ENCODE results near the gene ADGRB2. TPM values are rescaled to one million over a fixed set of nuclear protein-coding genes. Genes with fewer than 3 reads are reported as not detected.

Gene ADGRB2
- total RNA-seq, 1 experiment from 2014 or later, result 1.5 TPM

DNA sequence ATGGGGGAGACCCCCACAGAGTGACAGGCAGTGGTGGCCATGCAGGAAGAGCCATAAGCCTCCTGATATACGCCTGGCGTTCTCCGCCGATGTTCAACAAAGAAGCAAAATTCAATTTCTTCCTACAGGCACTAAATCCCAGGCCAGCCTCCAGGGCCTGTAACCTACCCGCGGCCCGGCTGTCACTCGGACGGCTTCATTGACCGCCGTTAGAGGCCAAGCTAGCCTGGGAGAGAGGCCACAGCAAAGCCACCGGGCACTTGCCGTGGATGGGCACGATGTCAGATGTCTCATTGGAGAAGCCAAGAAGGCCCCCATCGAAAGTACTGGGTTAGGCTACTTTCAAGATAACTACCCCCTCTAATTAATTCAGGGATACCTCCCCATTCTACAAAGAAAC is 9.7 kb downstream of the ADGRB2 start:
- ChIA-PET CTCF (interaction anchor here (1.2 to 1.4 kb wide), 2 partner anchors 11 to 19 kb away, joined by 5 to 8 read pairs; no protein-coding TSS in a partner anchor), POLR2A (interaction anchor here (0.6 to 2.9 kb wide), 9 partner anchors 35 to 688 kb away, joined by 3 to 17 read pairs (median 4); partner anchors contain the start of gene PTP4A2)
- no peak overlapping the region for H3K27ac Mint-ChIP-seq (ENCODE audit: low read depth, unreplicated experiment)
- DNase-seq (ENCODE audit: unreplicated experiment), result no peak
- H3K4me1 Mint-ChIP-seq (ENCODE audit: insufficient read depth, unreplicated experiment), result peaks cover 56% of the 10 kb centered on the region
- H3K4me3 Mint-ChIP-seq (ENCODE audit: unreplicated experiment), result no peak overlapping the region
- intact Hi-C loops (cut with micrococcal nuclease), result no loop called here
- TF ChIP-seq, protein P1, sequence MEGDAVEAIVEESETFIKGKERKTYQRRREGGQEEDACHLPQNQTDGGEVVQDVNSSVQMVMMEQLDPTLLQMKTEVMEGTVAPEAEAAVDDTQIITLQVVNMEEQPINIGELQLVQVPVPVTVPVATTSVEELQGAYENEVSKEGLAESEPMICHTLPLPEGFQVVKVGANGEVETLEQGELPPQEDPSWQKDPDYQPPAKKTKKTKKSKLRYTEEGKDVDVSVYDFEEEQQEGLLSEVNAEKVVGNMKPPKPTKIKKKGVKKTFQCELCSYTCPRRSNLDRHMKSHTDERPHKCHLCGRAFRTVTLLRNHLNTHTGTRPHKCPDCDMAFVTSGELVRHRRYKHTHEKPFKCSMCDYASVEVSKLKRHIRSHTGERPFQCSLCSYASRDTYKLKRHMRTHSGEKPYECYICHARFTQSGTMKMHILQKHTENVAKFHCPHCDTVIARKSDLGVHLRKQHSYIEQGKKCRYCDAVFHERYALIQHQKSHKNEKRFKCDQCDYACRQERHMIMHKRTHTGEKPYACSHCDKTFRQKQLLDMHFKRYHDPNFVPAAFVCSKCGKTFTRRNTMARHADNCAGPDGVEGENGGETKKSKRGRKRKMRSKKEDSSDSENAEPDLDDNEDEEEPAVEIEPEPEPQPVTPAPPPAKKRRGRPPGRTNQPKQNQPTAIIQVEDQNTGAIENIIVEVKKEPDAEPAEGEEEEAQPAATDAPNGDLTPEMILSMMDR (IDR thresholded peaks at IDR 0.05; ENCODE audit: unreplicated experiment), result no peak
- H3K9me3 Mint-ChIP-seq (ENCODE audit: unreplicated experiment), result no peaks in the 10 kb centered on the region
- no TSS peak for BruUV-seq (replicated peaks)
- no peaks in the 10 kb centered on the region for H3K27me3 Mint-ChIP-seq (ENCODE audit: insufficient read depth, unreplicated experiment)
- H3K36me3 Mint-ChIP-seq (ENCODE audit: insufficient read depth, unreplicated experiment), result no peaks in the 10 kb centered on the region

DNA sequence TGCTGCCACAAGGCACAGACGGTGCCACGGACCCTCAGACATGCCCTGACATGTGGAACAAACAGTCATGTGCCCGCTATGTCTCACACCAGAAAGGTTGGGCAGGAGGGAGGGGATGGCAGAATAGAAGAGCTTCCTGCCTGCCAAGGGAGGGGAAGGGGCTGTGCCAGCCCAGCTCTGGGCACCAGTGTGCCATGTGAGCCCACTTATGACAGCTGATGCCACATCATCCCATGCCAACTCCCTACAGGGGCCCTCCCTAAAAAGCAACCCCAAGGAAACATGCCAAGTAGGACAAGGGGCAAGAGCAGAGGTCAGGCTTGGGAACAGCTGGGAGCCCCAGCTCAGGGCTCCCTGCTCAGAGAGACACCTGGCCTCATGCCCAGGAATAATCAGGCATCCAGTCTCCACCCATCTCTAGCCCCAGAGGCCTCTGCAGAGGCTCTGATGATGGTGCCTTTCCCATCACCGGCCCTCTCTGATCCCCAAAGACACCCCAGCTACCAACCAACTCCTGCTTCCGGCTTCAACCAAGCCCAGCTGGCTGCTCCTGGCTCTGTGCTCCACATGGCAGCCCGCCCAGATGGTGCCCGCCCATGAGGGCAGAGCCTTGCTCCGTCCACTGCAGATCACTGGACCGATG is 10.3 kb downstream of the ADGRB2 start:
- Mint-ChIP-seq H3K36me3 (ENCODE audit: insufficient read depth, unreplicated experiment) (no peaks in the 10 kb centered on the region), H3K4me3 (ENCODE audit: unreplicated experiment) (peak overlapping the region; percentile 3), H3K27ac (ENCODE audit: low read depth, unreplicated experiment) (peak overlapping the region; percentile 85), H3K4me1 (ENCODE audit: insufficient read depth, unreplicated experiment) (peaks cover 56% of the 10 kb centered on the region), H3K9me3 (ENCODE audit: unreplicated experiment) (no peaks in the 10 kb centered on the region), H3K27me3 (ENCODE audit: insufficient read depth, unreplicated experiment) (no peaks in the 10 kb centered on the region)
- ChIA-PET CTCF (interaction anchor here (0.6 to 1.4 kb wide), 6 partner anchors 8 to 202 kb away, joined by 3 to 8 read pairs (median 4); no protein-coding TSS in a partner anchor), POLR2A (interaction anchor here (0.6 to 2.9 kb wide), 14 partner anchors 9 to 266 kb away, joined by 3 to 17 read pairs (median 4); partner anchors contain the start of genes PEF1 and PTP4A2)
- intact Hi-C loops (cut with micrococcal nuclease), result no loop called here
- no TSS peak for BruUV-seq (replicated peaks)
- TF ChIP-seq, protein P1 (IDR thresholded peaks at IDR 0.05; ENCODE audit: unreplicated experiment), result no peak
- DNase-seq (ENCODE audit: unreplicated experiment), result peak; percentile 80

DNA sequence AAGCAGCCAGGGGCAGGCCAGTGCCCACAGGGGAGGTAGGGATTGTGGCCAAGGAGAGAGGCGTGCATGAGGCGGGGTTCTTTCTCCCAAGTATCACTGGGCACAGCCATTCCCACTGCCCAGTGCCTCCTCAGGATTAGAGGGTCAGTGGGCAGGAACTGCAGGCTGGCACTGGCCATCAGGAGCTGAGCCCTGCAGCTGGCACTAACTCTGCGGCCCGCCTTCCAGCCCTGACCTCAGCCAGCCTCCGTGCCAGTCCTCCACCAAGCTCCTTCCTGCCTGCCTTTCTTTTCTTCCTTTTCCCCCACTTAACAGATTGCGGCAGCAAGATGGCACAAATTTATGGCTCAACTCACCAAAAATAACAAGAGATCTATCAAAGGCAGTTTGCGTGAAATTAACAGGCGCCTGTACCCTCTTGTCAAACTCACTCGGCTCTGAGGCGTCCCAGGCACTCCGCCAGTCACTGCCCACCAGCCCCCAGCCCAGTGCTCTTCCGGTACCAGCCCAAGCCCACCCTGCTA is 11.1 kb downstream of the ADGRB2 start:
- TF ChIP-seq, protein P1 (IDR thresholded peaks at IDR 0.05; ENCODE audit: unreplicated experiment), result no peak
- H3K27ac Mint-ChIP-seq (ENCODE audit: low read depth, unreplicated experiment), result peak overlapping the region; percentile 85
- POLR2A ChIA-PET, result interaction anchor here (0.6 to 2.9 kb wide), 9 partner anchors 36 to 1318 kb away, joined by 3 to 17 read pairs (median 3); partner anchors contain the start of gene PEF1
- peaks cover 56% of the 10 kb centered on the region for H3K4me1 Mint-ChIP-seq (ENCODE audit: insufficient read depth, unreplicated experiment)
- no peaks in the 10 kb centered on the region for H3K27me3 Mint-ChIP-seq (ENCODE audit: insufficient read depth, unreplicated experiment)
- H3K4me3 Mint-ChIP-seq (ENCODE audit: unreplicated experiment), result no peak overlapping the region
- H3K36me3 Mint-ChIP-seq (ENCODE audit: insufficient read depth, unreplicated experiment), result no peaks in the 10 kb centered on the region
- no peak for DNase-seq (ENCODE audit: unreplicated experiment)
- intact Hi-C loops (cut with micrococcal nuclease), result no loop called here
- no peaks in the 10 kb centered on the region for H3K9me3 Mint-ChIP-seq (ENCODE audit: unreplicated experiment)
- CTCF ChIA-PET, result interaction anchor here (0.6 to 1.4 kb wide), 6 partner anchors 8 to 344 kb away, joined by 3 to 5 read pairs (median 4); no protein-coding TSS in a partner anchor
- BruUV-seq (replicated peaks), result TSS peak; percentile 31

DNA sequence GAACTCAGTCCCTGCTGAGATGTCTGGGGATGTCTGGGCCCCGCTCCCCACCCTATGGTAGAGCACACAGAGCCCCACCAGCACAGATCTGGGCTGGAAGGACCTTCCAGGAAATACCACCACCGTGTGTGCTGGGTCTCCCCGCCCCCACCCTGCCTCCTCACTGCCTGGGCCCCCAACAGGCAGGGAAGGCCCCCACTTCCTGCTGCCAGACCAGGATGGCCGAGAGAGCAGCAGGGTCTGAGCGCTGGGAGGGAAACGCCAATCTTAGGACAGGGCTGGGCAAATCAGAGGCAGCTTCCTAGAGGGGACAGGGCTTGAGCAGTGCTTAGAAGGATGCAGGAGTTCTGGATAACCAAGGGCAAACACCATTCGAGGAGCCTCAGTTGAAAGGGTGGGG is 11.9 kb downstream of the ADGRB2 start:
- Mint-ChIP-seq H3K36me3 (ENCODE audit: insufficient read depth, unreplicated experiment) (no peaks in the 10 kb centered on the region), H3K27ac (ENCODE audit: low read depth, unreplicated experiment) (peak overlapping the region; percentile 84), H3K27me3 (ENCODE audit: insufficient read depth, unreplicated experiment) (no peaks in the 10 kb centered on the region), H3K9me3 (ENCODE audit: unreplicated experiment) (no peaks in the 10 kb centered on the region), H3K4me1 (ENCODE audit: insufficient read depth, unreplicated experiment) (peaks cover 55% of the 10 kb centered on the region), H3K4me3 (ENCODE audit: unreplicated experiment) (no peak overlapping the region)
- TF ChIP-seq, protein P1 (IDR thresholded peaks at IDR 0.05; ENCODE audit: unreplicated experiment), result no peak
- intact Hi-C loops (cut with micrococcal nuclease), result no loop called here
- no TSS peak for BruUV-seq (replicated peaks)
- no peak for DNase-seq (ENCODE audit: unreplicated experiment)
- POLR2A ChIA-PET, result interaction anchor here (0.7 to 1.5 kb wide), 3 partner anchors 77 to 1319 kb away, joined by 3 read pairs; no protein-coding TSS in a partner anchor
- CTCF ChIA-PET, result interaction anchor here (0.7 to 1.4 kb wide), 5 partner anchors 8 to 134 kb away, joined by 3 to 4 read pairs (median 3); no protein-coding TSS in a partner anchor
